ENCODE measurements around the gene LPP.

LPP gene

GRCh38 chr3:188272481-188273372, 118.8 kb downstream of the LPP start:
- DNase-seq (ENCODE audit: low read depth) = peak; percentile 98

DNA sequence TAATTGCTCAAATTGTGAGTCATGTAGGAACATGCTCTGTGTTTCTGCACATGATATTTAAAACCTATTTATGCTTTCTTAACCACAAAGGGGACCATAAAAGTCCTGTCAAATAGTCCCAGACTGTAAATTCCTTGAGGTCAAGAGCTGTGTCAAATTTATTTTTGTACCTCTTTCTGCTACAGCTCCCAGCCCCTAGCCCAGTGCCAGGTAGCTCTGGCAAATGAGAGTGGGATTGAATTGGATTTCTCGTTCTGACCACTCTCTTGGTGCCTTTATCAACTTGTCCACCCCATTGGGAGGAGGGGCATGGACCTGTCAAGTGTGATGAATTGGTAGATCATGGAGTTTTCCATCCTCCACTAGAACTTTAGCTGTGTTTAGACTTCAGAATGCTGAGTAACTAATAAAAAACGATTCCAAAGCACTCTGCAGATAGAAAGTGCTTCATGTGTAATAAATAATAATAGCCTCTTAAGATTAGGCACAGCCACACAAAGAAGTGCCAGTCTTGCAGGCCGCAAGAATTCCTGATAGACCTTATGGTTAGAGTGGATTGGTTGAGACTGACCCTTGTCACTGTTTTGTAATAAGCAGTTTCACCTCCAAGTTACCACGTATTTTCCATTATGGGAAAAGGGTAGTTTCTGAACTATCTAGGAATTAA, 120.4 kb downstream of the LPP start:
- no peak for DNase-seq (ENCODE audit: low read depth)

GRCh38 chr3:188276375-188276774, 122.4 kb downstream of the LPP start:
- no peak for DNase-seq (ENCODE audit: low read depth)

- DNase-seq (ENCODE audit: low read depth) = no peak
Measured at GRCh38 chr3:188278717-188279324, 124.9 kb downstream of the LPP start.

- no peak for DNase-seq (ENCODE audit: low read depth)
Measured at GRCh38 chr3:188279502-188280335, 125.8 kb downstream of the LPP start.

- DNase-seq (ENCODE audit: low read depth) = no peak
Measured at GRCh38 chr3:188280627-188281026, 126.7 kb downstream of the LPP start.

DNA sequence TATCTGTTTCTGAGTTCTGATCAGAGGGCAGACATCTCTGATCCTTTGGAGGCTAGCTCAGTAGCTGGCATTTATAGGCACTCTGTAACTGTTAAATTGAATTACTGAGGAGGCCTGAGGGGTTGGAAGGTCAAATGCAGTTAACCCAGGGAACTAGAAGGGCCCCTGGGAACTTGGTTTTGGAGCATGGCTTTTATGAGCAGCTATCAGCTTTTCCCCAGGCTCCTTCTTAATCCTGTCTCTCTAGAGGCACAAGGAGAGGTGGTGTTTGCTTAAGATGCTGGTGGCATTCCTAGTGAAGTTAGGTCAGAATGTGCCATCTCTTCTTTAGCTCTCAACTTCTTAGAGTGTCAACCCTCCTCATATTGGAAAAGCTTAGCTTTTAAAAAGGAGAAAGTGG, 128.9 kb downstream of the LPP start:
- no peak for DNase-seq (ENCODE audit: low read depth)

GRCh38 chr3:188283347-188283746, 129.4 kb downstream of the LPP start:
- no peak for DNase-seq (ENCODE audit: low read depth)

- no peak for DNase-seq (ENCODE audit: low read depth)
Measured at GRCh38 chr3:188284455-188285212, 130.7 kb downstream of the LPP start.

DNA sequence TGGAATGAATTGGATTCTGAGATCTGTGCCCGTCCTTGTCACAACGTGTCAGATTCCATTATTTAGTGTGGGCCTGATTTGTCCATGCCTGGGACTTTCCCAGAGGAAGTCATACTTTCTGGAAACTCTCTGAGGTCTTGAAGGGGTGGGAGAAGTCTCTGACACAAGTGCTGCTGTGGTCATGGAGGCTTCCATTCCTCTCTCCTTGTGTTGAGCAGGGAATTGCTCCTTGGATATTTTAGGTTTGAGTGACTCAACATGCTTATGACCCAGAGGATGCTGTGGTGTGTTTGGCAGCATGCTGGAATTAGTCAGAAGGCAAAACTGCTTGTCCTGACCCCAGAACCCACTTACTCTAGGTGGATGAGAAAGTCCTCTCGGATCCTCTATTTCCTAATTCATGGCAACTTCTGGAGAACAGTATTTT, 132.1 kb downstream of the LPP start:
- DNase-seq (ENCODE audit: low read depth) = peak; percentile 99

DNA sequence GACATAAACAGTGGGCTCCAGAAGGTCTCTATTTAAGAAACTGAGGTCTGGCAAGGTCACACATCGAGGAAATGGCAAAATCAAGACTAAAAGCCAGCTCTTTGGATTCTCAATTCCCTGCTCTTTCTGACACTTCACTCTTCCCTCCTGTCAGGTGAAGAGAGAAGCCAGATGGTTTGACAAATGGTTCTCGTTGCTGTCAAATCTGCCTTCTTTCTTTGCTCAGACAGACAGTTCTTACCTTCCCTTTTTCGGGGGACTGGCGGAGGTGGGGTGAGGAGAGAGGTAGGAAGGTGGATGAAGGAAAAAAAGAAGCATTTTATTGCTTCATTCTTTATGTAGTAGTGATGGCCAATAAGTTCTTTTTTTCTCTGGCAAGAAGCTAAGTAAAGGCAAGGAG, 133.4 kb downstream of the LPP start:
- DNase-seq (ENCODE audit: low read depth) = no peak

DNA sequence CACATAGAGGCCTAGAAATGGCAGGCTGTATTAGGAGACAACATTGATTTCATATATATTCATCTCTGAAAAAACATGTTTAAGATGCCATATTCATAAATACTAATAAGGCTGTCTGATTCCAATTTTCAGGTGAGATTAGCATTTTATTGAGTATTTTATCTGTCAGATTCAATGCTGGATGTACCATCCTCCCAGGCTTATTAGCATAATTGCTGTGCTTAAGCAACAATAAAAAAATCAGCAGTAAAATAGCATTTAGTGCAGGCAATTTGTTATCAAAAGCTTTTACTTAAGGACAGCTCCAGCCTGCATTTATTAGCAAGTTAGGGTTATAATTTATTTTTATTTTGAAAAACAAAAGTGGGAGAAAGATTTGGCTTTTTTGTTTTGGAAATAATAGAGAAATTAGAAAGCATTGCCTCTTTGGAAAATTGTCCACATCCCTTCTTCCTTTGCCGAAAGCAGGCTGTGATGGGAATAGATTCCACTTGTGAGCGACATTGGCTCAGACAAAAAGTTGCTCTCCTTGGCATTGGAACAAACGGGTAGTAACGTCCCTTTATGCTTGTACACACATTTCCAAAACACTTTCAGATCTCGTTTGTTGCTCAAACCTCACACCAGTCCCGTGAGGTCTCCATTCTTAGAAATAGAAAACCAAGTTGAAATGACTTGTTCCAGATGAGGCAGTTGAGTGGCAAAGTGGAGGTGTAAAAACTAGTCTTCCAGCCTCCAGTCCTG, 134.0 kb downstream of the LPP start:
- no peak for DNase-seq (ENCODE audit: low read depth)

- no peak for DNase-seq (ENCODE audit: low read depth)
Measured at GRCh38 chr3:188292251-188292650, 138.3 kb downstream of the LPP start.

DNA sequence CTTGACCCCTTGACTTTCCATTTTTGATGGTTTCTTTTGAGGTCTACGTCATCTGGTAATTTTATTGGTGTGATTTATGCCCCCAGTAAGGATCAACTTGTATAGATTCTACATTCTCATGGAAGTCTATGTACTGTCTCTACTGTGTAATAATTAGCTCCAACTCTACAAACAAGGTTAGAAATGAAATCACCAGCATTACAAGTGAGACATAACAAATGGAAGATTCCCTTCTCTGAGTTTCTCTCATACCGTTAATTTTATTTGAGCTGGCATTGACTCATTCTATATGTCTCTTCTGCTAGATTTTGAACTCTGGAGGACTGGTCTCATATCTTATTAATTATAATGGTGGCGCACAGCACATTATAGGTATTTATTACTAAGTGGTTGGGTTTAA, 138.9 kb downstream of the LPP start:
- DNase-seq (ENCODE audit: low read depth) = no peak

DNA sequence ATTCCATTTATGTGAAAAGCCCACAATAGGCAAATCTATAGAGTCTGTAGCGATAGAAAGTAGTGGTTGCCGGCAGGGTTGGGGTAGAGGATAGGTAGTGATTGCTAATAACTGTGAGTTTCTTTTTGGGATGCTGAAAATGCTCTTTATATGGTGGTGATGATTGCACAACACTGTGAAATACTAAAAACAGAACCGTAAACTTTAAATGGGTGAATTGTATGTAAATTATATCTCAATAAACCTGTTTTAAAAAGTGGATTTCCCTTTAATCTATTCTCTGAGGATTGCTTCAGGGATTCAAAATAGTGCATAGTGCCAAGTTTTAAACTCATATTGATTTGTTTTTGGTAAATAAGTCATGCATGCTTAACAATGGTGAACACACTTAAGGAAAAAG, 140.2 kb downstream of the LPP start:
- no peak for DNase-seq (ENCODE audit: low read depth)

DNA sequence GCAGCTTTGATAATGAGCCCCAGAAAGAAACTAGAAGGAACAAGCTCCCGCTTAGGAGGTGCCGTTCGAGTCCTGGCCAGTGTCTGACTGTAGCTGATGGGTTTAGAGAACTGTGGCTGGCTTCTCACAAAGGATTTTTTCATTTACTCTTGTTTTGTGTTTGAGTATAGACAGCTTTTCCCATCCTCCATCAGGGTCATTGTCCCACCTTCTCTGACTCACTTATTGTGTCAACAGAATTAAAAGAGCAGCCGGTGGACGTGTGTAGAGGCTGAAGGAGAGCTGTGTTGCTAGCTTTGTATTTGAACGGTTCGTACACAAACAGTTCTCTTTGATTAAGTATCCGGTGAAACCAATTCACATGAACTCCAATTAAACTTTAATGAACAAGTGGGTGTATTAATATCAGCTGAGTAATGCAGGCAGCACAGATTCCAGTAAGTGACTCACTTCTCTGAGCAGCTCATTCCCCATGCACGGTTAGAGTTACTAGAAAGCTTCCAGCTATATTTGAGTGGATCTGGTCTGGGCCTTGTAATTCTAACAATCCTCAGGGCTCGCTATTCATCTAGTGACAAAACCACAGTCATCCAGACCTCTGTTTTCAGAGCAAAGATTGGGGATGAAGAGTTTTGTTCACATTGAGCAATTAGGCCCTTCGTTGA, 141.0 kb downstream of the LPP start:
- peak; percentile 95 for DNase-seq (ENCODE audit: low read depth)

DNA sequence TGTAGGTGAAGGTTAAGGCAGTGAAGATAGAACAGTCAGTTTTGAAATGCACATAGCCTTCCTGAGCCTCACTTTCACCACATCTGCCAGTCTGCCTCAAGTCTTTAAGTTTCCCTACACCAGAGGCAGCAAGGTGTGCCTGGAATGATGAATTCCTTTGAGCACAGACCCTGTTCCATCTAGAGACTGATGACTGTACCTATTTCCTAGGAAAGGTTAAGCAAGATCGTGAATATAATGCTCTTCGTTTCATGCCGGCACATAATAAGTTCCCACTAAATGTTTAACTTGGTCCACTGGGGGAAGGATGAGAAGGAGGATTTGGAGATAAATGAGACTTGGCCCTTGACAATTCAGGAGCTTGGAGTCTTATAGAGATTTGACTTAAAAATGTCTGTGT, 141.9 kb downstream of the LPP start:
- no peak for DNase-seq (ENCODE audit: low read depth)

GRCh38 chr3:188296761-188297612, 143.0 kb downstream of the LPP start:
- no peak for DNase-seq (ENCODE audit: low read depth)

- no peak for DNase-seq (ENCODE audit: low read depth)
Measured at GRCh38 chr3:188298585-188298984, 144.6 kb downstream of the LPP start.

Measured in GM04503 (cell line).